ENCODE results near the gene FADS1.

DNA sequence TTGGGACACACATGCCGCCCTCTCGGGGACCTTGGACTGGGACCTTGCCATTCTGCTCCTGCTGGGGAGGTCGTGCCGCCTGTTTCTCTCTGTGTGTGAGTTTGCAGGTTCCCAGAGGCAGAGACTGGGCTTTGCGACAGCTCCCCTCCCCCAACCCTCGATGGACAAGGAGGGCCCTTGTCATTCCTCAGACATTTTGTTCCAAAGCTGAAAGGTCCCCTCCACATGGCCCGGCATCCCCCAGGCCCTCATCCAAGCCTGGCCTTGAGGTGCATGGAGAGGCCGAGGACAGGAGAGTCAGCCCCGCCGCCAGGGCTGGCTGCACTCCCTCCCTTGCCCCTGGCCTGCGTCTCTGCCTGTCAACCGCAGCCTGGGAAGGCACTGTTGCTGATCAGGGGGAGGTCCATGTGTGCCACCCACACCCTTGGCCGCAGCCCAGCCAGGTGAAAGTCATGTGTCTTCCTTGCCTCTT lies 36.9 kb upstream of the FADS1 start:
- TF ChIP-seq, protein P1, sequence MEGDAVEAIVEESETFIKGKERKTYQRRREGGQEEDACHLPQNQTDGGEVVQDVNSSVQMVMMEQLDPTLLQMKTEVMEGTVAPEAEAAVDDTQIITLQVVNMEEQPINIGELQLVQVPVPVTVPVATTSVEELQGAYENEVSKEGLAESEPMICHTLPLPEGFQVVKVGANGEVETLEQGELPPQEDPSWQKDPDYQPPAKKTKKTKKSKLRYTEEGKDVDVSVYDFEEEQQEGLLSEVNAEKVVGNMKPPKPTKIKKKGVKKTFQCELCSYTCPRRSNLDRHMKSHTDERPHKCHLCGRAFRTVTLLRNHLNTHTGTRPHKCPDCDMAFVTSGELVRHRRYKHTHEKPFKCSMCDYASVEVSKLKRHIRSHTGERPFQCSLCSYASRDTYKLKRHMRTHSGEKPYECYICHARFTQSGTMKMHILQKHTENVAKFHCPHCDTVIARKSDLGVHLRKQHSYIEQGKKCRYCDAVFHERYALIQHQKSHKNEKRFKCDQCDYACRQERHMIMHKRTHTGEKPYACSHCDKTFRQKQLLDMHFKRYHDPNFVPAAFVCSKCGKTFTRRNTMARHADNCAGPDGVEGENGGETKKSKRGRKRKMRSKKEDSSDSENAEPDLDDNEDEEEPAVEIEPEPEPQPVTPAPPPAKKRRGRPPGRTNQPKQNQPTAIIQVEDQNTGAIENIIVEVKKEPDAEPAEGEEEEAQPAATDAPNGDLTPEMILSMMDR (conservative IDR thresholded peaks at IDR 0.05; ENCODE audit: low read depth in 2 of 2) = no peak
- TF ChIP-seq EZH2 (IDR thresholded peaks at IDR 0.05; ENCODE audit: low read depth, unreplicated experiment) (no peak), EZH2phosphoT487 (IDR thresholded peaks at IDR 0.05; ENCODE audit: unreplicated experiment) (no peak), JUNB (IDR thresholded peaks at IDR 0.05; ENCODE audit: unreplicated experiment) (no peak), POLR2AphosphoS5 (IDR thresholded peaks at IDR 0.05; ENCODE audit: low read depth) (no peak), ZNF331 (CRISPR knock-in tag; IDR thresholded peaks at IDR 0.05; ENCODE audit: low read depth) (no peak), CREB1 (CRISPR knock-in tag; IDR thresholded peaks at IDR 0.05; ENCODE audit: low read depth) (no peak)
- TF ChIP-seq, protein P2, sequence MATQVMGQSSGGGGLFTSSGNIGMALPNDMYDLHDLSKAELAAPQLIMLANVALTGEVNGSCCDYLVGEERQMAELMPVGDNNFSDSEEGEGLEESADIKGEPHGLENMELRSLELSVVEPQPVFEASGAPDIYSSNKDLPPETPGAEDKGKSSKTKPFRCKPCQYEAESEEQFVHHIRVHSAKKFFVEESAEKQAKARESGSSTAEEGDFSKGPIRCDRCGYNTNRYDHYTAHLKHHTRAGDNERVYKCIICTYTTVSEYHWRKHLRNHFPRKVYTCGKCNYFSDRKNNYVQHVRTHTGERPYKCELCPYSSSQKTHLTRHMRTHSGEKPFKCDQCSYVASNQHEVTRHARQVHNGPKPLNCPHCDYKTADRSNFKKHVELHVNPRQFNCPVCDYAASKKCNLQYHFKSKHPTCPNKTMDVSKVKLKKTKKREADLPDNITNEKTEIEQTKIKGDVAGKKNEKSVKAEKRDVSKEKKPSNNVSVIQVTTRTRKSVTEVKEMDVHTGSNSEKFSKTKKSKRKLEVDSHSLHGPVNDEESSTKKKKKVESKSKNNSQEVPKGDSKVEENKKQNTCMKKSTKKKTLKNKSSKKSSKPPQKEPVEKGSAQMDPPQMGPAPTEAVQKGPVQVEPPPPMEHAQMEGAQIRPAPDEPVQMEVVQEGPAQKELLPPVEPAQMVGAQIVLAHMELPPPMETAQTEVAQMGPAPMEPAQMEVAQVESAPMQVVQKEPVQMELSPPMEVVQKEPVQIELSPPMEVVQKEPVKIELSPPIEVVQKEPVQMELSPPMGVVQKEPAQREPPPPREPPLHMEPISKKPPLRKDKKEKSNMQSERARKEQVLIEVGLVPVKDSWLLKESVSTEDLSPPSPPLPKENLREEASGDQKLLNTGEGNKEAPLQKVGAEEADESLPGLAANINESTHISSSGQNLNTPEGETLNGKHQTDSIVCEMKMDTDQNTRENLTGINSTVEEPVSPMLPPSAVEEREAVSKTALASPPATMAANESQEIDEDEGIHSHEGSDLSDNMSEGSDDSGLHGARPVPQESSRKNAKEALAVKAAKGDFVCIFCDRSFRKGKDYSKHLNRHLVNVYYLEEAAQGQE (IDR thresholded peaks at IDR 0.05; ENCODE audit: unreplicated experiment) = no peak
- TF ChIP-seq, protein P3, sequence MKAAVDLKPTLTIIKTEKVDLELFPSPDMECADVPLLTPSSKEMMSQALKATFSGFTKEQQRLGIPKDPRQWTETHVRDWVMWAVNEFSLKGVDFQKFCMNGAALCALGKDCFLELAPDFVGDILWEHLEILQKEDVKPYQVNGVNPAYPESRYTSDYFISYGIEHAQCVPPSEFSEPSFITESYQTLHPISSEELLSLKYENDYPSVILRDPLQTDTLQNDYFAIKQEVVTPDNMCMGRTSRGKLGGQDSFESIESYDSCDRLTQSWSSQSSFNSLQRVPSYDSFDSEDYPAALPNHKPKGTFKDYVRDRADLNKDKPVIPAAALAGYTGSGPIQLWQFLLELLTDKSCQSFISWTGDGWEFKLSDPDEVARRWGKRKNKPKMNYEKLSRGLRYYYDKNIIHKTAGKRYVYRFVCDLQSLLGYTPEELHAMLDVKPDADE (IDR thresholded peaks at IDR 0.05) = no peak
